Stimulated activated CD4-positive, alpha-beta T cell treated with anti-CD3 and anti-CD28 coated beads, Interleukin-1b, Interleukin-23, amount 100 ng/mL, for 4 hours (primary cell): Measurements from ENCODE around the gene SPATS2.
A peak's percentile ranks its signal among the peaks of the same experiment; 100 is the strongest.

Source experiments
- DNase-seq, 2 donors: peaks; one replicate each; pipeline ENCODE4 v3.0.0-alpha.2; 2020; ENCODE audit warnings: low read depth in 2 of 2

The SPATS2 gene

DNA sequence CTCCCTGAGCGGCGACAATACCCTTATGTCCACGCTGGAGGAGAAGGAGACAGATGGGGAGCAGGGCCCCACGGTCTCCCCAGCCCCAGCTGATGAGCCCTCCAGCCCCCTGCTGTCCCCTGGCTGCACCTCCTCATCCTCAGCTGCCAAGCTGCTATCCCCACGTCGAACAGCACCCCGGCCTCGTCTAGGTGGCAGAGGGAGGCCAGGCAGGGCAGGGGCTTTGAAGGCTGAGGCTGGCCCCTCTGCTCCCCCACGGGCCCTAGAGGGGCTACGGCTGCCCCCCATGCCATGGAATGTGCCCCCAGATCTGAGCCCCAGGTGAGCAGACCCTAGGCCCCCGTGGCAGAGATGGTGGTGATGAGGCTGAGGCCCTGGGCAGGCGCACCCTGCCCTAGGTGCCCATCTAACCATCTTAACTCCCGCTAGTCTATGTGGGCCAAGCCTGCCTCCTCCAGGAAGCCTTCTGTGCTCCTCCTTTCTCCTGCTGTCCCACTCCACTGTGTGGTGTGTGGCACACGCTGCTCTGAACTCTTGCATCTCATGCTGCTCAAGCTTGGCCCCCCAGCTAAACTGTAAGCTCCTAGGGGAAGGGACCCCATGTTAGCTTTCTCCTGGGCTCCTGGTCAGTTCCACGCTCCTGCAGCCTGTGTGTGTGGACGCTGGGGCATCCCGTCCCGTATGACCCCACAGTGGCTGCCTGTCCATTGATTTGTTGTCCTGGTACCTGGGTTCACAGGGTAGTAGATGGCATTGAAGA is 188.5 kb downstream of the SPATS2 start:
- DNase-seq, result no peak

DNA sequence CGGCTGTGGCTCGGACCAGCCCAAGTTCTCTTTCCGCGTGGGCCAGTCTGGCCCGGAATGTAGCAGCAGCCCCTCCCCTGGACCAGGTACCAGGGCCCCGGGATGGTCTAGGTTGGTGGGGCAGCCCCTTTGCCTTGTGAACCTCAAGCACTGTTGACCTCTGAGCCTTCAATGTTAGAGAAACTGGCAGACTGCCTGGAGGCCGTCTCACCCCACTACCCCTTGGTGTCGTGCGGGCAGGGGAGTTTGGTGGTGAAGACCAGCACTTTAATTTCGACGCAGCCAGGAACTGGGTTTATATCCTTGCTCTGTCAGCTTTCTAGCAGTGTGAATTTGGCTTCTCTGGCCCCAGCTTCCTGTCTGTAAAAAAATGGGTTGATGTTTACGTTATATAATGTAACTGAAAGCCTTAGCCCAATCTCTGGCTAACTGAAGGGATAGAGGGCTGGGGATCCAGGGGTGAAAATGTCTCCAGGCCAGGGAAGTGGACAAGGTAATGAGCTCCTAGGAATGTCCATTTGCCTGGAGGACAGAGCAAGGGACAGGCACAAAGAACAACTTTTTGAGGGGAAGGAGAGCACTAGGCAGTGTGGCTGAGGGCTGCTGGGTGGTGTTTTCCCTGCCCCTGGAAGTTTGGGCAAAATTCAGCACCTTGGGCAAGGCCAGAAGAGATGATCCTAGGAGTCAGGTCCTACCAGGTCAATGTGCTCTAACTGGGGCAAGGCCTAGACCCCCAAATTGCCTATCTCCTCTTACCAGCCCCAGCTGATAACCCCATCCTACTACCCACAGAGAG is 189.3 kb downstream of the SPATS2 start:
- DNase-seq, result no peak

DNA sequence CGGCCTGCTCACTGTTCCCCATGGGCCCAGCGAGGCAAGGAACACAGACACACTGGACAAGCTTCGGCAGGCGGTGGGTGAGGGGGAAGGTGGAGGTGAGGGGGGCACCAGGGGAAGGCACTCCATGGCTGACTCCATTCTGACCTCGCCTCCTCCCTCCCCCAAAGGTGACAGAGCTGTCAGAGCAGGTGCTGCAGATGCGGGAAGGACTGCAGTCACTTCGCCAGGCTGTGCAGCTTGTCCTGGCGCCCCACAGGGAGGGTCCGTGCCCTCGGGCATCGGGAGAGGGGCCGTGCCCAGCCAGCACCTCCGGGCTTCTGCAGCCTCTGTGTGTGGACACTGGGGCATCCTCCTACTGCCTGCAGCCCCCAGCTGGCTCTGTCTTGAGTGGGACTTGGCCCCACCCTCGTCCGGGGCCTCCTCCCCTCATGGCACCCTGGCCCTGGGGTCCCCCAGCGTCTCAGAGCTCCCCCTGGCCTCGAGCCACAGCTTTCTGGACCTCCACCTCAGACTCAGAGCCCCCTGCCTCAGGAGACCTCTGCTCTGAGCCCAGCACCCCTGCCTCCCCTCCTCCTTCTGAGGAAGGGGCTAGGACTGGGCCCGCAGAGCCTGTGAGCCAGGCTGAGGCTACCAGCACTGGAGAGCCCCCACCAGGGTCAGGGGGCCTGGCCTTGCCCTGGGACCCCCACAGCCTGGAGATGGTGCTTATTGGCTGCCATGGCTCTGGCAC is 190.1 kb downstream of the SPATS2 start:
- no peak for DNase-seq

DNA sequence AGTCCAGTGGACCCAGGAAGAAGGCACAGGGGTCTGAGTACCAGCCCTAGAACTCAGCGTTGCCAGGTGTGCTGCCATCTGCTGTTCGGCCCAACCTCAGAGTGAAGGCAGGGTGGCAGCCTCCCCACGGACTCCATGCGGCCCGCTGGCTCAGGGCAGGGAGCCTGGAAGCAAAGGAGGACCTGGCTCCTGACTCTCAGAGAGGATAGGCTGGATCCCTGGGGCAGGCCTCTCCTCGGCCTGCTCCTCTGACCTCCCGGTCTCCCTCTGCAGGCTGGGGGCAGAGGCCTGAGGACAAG is 190.6 kb downstream of the SPATS2 start:
- DNase-seq, result no peak

DNA sequence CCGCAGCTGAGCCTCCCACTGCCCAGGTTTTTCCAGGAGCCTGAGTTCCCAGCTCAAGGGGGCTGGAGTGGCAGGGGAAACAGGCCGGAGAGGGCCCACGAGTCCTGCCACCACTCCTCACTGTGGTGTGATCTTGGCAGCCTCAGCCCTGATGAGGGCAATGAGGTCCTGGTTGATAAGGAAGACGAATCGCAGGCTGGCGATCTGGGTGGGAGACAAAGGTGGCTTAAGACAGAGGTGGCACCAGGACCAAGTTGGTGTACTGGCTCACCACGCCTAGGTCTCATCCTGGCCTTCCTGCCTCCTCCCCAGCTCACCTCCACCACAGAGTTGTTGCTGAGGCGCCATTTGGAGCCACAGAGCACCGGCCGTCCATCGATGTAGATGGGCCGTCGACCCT is 191.3 kb downstream of the SPATS2 start:
- DNase-seq, result no peak

DNA sequence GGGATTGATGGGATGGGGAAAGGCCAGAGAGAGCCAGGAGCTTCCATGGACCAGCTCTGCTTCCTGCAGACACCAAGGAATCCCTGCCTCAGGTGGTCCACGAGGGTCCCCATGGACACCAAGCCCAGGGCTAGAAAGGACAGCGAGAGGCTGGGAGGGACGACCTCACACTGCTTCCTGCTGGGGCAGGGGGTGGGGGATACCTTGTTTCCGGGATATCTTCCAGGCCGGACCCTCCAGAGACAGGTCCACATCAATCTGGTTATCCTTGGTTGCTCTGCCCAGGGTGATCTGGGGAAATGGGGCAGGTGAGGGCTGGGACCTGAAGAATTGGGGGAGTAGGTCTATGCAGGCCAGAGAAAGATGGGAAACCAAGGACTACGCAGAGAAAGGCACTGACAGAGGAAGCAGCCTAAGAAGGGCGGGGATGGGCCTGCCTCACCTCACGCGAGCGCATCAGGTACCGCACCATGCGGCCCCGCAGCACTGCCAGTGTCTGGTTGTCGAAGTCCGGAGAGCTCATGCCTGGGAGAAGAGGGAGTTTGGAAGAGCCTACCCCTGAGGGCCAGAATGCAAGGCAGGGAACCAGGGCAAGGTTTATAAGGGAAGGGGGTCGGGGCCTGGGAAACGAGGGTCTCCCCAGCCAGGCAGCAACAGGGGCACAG is 191.9 kb downstream of the SPATS2 start:
- no peak for DNase-seq

DNA sequence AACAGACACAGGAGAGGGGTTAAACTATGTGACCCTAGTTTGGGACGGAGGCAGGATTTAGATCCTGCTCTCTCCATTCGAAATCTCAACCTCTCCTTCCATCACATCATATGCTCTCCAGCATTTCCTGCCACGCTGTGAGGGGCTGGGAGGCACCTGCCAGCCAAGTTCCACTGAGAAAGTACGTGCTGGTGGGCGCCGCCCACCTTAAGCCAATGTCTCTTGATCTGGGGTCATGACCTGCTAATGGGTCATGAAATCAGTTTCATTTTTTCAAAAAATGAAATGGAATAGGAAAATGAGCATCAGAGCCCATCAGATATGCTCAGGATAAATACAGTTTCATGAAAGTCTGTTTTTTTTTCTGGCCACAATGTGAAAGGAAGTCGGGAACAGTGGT is 193.4 kb downstream of the SPATS2 start:
- DNase-seq, result no peak

DNA sequence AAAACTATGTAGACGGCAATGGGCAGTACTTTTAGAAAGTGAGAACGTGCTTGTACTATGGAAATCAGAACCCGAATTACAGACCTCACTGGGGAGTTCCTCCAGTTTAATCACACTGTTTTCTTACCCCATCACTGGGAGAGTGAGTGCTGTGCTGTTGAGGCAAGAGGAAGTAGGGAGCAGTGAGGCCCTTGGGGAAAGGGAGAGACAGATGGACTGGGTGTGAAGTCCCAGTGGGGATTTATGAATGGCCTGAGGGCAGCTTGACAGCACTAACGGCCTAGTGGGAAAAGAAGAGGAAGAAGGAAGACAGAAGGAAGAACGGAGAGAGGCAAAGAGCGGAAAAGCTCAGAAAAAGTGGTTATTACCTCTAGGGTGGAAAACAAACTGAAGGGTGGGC is 195.0 kb downstream of the SPATS2 start:
- DNase-seq, result no peak

DNA sequence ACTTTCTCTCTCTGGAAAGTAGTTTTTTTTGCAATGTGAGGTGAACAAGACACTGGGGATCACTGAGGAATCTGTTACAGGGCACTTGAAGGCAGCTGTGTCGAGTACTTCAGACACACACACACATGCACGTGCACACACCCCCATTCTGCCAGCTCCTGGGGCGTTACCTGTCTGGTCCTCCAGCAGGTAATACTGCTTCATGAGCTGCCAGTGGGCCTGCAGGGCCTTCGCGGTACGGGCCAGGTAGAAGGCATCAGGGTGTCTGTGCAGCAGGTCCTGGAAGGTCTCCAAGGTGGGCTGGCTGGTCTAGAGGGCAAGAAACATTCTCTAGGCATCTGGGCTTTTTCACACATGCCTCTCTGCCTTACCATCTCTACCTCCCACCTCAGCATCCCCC is 195.6 kb downstream of the SPATS2 start:
- no peak for DNase-seq

DNA sequence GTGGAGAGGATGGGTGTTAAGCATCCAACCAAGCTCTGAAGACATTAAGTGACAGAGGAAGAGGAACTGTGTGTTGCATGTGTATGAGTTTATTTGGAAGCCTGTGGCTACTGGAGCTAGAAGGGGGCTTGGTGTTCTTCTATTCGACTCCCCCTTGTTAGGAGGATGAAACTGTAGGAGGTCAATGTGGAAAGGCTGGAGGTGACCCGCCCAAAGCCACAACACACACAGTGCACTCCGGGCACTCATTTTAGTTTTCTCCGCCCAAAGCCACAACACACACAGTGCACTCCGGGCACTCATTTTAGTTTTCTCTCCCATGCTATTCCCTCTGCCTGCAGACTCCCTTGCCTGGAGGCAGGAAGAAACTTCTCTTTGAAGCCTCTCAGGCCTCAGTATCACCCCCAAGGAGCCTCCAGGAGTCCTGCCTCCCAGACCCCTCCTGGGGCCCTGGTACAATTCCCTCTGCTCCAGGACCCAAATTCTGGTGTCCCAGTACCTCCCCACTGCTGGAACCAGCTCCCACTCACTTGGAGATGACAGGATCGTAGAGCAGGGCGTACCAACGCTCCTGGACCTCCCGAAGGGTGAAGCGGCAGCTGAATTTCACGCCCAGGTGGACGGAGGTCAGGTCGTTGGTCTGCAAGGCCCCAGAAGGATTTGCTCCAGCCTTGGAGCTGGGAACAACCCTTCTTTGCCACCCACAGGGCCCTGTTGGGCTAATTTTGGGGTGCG is 196.9 kb downstream of the SPATS2 start:
- no peak for DNase-seq

DNA sequence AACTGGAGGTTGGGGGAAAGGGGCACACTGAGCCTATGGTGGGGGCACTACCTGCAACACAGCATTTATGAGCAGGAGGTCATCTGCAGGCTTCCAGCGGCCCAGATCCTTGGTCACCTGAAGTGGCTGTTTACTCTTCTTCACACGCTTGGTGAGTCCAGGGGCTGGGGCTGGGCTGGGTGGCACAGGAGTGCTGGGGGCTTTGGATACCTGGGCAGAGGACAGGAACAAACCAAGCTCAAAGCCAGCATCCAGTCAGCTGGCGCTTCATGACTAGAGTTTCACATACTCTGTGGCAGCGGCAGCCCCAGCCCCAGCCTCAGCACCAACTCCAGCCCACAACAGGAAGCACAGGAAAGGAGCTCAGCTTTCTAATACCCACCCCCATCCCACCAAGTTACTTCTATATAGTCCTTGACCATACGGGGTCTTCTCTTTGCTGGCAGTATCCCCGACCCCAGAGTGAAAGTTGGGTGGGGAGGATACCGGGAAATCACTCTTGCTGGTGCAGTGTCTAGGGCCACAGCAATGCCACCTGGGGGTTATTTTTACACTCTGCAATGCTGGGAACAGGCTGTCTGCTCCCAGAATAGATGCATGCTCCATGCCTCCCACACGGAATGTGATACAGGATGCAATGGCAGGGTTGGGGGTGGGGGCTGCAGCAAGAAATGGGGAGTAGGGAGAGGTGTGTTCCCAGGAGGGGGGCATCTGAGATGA is 197.6 kb downstream of the SPATS2 start:
- no peak for DNase-seq

DNA sequence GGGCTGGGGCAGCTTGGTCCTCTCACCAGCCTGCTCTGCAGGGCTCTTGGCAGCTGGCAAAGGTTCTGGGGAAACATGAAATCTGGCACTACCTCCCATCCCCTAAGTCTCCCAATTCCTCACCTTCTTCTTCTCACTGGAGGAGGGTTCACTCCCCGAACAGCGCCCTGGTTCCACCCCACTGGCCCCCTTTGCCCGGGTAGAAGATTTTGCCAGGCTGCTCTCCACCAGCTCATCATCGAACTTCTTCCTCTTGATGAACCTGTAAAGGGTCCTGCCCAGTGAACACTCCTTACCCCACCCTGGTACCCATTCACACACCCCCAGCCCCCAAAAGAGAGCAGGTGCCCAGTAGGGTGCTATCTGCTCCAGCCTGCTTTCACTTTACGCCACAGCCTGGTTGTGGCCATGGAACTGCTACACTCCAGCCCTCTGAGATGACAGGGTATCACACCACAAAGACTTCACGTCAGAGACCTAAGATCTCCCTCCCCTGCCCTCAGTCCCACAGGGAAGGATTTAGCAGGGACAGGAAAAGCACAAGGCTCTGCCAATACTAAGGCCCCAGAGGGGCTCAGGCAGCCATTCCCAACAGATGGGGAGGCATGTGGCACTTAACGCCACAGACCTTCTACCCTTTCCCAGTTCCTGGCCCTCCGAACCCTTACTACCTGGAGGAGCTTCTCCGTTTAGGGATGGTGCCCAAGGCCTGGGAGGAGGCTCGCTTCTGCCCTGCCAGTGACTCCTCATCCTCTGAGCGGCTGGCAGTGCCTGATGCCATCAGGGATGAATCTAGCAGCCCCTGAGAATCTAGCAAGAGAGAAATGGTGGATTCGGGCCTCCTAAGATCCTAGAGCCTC is 198.4 kb downstream of the SPATS2 start:
- no peak for DNase-seq

DNA sequence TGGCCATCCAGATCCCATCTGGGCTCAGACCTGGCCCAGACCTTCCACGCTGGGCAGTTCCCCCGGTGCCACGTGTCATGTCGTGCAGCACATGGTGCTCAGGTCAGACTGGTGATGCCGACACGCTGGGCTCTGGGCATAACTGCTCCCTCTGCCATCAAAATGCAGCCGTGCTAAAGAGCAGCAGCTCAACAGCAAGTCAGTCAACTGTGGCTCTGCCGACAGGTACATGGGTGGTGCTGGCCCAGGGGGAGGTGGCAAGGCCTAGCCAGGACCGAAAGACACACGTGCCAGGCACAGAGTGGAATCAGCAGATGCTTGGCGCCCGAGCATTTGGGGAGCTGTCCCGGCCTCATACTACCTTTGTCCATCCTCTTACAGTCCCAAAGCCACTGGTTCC is 199.1 kb downstream of the SPATS2 start:
- no peak for DNase-seq

DNA sequence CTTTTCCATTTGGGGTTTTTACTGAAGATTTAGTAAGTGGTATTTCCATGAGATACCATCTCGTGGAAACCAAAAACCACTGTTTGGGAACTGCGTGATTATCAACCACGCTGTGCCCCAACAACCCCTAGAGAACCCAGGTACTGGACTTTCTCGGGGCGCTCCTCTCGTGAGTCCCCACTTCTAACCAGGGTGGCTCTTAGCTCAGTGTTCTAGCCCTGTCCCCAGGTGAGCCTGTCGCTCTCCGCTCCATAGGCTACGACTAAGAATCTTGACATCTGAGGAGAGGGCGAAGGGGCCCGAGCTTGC is 200.0 kb downstream of the SPATS2 start:
- DNase-seq, result peak in 1 of 2 donors; percentile 8

DNA sequence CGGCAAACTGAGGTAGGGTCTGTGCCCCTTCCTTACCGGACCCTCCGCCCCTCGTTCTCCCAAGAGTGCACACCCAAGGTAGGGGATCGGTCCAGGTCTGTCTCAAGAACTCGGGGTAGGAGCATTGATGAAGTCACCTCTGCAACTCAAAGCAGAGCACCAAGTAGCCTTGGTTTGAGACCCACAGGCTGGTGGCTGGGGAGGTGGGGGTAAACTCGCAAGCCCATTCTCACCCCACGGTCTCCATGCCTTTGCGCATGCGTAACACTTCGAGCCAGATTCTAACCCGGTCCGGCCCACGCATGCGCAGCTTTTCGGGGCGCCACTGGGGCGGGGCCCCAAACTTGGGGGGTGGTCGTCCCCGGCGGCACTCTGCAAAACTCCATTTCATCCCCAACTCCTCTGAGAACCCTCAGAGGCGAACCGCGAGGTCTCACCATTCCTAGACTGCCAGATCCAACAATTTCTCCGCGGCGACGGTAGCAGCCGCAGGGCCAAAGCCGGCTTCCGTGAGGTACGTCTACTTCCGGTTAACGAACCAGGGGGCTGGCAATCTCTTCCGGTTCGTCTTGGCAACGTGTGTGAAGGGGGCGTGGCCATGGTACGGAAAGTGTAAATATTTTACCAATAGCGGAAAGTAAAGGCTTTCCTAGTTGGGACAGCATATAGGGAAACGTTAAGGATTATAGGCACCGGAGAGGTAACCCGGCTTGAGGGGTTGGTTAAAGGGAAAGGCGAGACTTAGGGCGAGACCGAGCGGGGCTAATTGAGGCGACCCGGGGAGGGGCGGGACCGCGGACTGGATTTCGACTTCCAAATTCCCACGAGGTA is 200.6 kb downstream of the SPATS2 start, which contains the start of gene MCRS1:
TSS of gene MCRS1 (minus strand) at position 532 of the 831 bp plus-strand sequence. CDS start 1,411 bp downstream, outside the sequence.
- peak; percentile 84 to 87 for DNase-seq

DNA sequence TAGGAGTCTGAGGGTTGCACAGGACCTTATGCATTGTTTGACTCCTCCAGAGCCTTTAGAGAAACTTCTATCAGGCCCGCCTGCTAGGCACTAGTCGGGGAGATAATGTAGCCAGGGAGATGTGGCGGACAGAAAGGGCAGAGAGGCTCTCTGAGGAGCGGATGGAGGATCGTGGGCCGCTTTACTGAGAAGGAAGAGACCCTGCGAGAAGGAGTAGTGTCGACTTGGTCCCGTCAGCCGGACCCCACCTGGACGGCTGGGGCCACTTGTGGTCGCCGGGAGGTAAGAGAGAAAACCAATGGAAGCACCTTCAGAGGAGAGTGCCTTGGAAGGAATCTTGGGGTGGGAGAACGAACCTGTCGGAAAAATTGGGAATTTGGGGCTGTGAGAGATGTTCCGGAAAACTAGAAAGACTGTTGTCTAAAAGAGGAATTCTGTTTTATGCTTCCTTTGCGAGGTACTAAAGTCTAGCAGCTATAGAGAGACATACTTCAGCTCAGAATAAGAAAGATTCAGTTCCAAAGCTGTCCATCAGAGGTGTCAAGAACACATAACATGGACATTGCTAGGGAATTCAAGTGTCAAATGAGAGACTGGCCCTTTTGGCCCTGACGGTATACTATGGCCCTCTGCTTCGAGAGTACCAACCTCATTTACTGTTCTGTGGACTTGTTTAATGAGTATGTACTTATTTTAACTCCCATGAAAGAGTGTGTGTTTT is 201.3 kb downstream of the SPATS2 start:
- peak in 1 of 2 donors; percentile 8 for DNase-seq
